ENCODE results near the gene ADCY1.

- no peak for TF ChIP-seq CTCF (conservative IDR thresholded peaks at IDR 0.05 in 1 of 2, IDR thresholded peaks at IDR 0.05 in 1 of 2; ENCODE audit: extremely low read depth in 1 of 2, insufficient read depth in 1 of 2, low read depth in 1 of 2, low read length in 2 of 2)
- no peak for TF ChIP-seq EZH2 (IDR thresholded peaks at IDR 0.05; ENCODE audit: borderline replicate concordance, low read length)
These were observed 136.3 kb downstream of the ADCY1 start for GRCh38 chr7:45710271-45711160.
